RCC 7860 (cell line): ENCODE measurements around the gene INPP1.
"Not testable (repeated sequence)": the region's sequence is repeated elsewhere in the genome, so short reads cannot be mapped to it uniquely, and the experiment has no call there.

ENCODE experiments used
- DNase-seq: peaks from one replicate; pipeline ENCODE4 v3.0.0-alpha.2; 2015; ENCODE audit warnings: low spot score
- FAIRE-seq: peaks from 2 replicates; lab custom pipeline; 2012; peaks lifted over from hg19 to GRCh38; lab: Jason Lieb, UNC

The INPP1 gene

GRCh38 chr2:190333395-190333794 is 10.0 kb upstream of the INPP1 start:
- DNase-seq (no peak), FAIRE-seq (no peak)

GRCh38 chr2:190333928-190334327 is 9.5 kb upstream of the INPP1 start:
- DNase-seq (no peak), FAIRE-seq (no peak)

GRCh38 chr2:190334479-190335224 is 8.7 kb upstream of the INPP1 start:
- FAIRE-seq (peak; percentile 31), DNase-seq (peak; percentile 35)

GRCh38 chr2:190335225-190335559 is 8.2 kb upstream of the INPP1 start:
- DNase-seq (no peak), FAIRE-seq (peak; percentile 48)

GRCh38 chr2:190335584-190335983 is 7.8 kb upstream of the INPP1 start:
- FAIRE-seq, DNase-seq: not testable (repeated sequence)

GRCh38 chr2:190336420-190336819 is 7.0 kb upstream of the INPP1 start:
- DNase-seq (no peak), FAIRE-seq (no peak)

- no peak for FAIRE-seq
- DNase-seq: no peak
Measured at GRCh38 chr2:190338453-190338852, 4.9 kb upstream of the INPP1 start.

GRCh38 chr2:190339394-190339793 is 4.0 kb upstream of the INPP1 start:
- FAIRE-seq: no peak

GRCh38 chr2:190340369-190340768 is 3.0 kb upstream of the INPP1 start:
- no peak for DNase-seq
- FAIRE-seq: no peak

More at GRCh38 chr2:190339394-190339793, 4.0 kb upstream of the INPP1 start:
- no peak for DNase-seq

GRCh38 chr2:190342611-190343010 is 778 bp upstream of the INPP1 start:
- FAIRE-seq (no peak), DNase-seq (no peak)

GRCh38 chr2:190343089-190343535 is 277 bp upstream of the INPP1 start:
- FAIRE-seq: no peak
- no peak for DNase-seq

- DNase-seq: peak; percentile 27
- FAIRE-seq: no peak
Measured at GRCh38 chr2:190344276-190344827, 963 bp downstream of the INPP1 start.

- DNase-seq (no peak), FAIRE-seq (no peak)
Measured at GRCh38 chr2:190350371-190350770, 7.0 kb downstream of the INPP1 start.

GRCh38 chr2:190351955-190352354 is 8.6 kb downstream of the INPP1 start:
- DNase-seq (no peak), FAIRE-seq (no peak)

- FAIRE-seq: no peak
- DNase-seq: no peak
Measured at GRCh38 chr2:190352668-190353536, 9.5 kb downstream of the INPP1 start.

- DNase-seq (no peak), FAIRE-seq (no peak)
Measured at GRCh38 chr2:190353537-190353899, 10.1 kb downstream of the INPP1 start.

GRCh38 chr2:190354003-190354690 is 10.8 kb downstream of the INPP1 start:
- FAIRE-seq (no peak), DNase-seq (no peak)

- FAIRE-seq (no peak), DNase-seq (no peak)
Measured at GRCh38 chr2:190355968-190356644, 12.7 kb downstream of the INPP1 start.

- FAIRE-seq (no peak), DNase-seq (no peak)
Measured at GRCh38 chr2:190357600-190357999, 14.2 kb downstream of the INPP1 start.

- DNase-seq, FAIRE-seq: not testable (repeated sequence)
Measured at GRCh38 chr2:190358655-190359448, 15.5 kb downstream of the INPP1 start.
